Osteocyte (in vitro differentiated cells): ENCODE data around the gene ADGRB2. TPM values are rescaled to one million over a fixed set of nuclear protein-coding genes. Genes with fewer than 3 reads are reported as not detected.

ENCODE experiments used
- DNase-seq: peaks from one replicate; pipeline ENCODE4 v3.0.0; 2021; ENCODE audit warnings: mixed read lengths; ENCODE audit not compliant: unreplicated experiment; ENCODE audit errors: extremely low spot score
- H3K27ac Mint-ChIP-seq: one replicate; pipeline ENCODE4 v1.8.0; 2021; ENCODE audit warnings: mild to moderate bottlenecking, mixed read lengths; ENCODE audit not compliant: unreplicated experiment
- H3K27me3 Mint-ChIP-seq: one replicate; pipeline ENCODE4 v1.8.0; 2021; ENCODE audit warnings: mixed read lengths; ENCODE audit not compliant: unreplicated experiment
- H3K36me3 Mint-ChIP-seq: one replicate; pipeline ENCODE4 v1.8.0; 2021; ENCODE audit warnings: mixed read lengths; ENCODE audit not compliant: unreplicated experiment
- H3K4me1 Mint-ChIP-seq: one replicate; pipeline ENCODE4 v1.8.0; 2021; ENCODE audit warnings: mixed read lengths; ENCODE audit not compliant: unreplicated experiment
- H3K4me3 Mint-ChIP-seq: one replicate; pipeline ENCODE4 v1.8.0; 2021; ENCODE audit warnings: mild to moderate bottlenecking, moderate library complexity, mixed read lengths; ENCODE audit not compliant: unreplicated experiment
- H3K9me3 Mint-ChIP-seq: one replicate; pipeline ENCODE4 v1.8.0; 2021; ENCODE audit warnings: mixed read lengths; ENCODE audit not compliant: unreplicated experiment
- total RNA-seq: library from RNA; stranded (reverse); gene quantifications from 2 replicates; pipeline ENCODE4 v1.2.1, GENCODE V29; 2021
- TF ChIP-seq, protein P1 (sequence below): fragments of 200-600 bp; sonication (generic); IDR thresholded peaks from 2 replicates; pipeline ENCODE4 v1.5.0; 2021; ENCODE audit warnings: antibody characterized with exemption, mild to moderate bottlenecking, moderate library complexity

The ADGRB2 gene
- total RNA-seq, 1 donor from 2014 or later: 8.2 TPM

DNA sequence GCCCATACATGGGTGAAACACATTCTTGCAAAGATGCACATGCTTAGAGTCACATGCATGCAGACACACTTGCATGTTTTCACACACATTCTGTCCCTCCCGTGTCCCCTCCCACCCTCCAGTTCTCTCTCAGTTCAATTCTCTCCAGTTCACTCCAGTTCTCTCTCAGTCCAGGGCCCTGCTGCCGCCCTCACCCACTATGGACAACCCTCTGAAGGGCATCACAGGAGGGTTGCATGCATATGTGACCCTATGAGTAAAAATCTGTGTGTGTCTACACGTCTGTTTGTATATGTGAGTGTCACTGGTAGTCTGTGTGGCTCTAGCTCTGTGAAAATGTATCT lies 21.8 kb upstream of the ADGRB2 start:
- H3K4me3 Mint-ChIP-seq: no peak overlapping the region
- no peaks in the 10 kb centered on the region for H3K9me3 Mint-ChIP-seq
- no peaks in the 10 kb centered on the region for H3K27me3 Mint-ChIP-seq
- no peak overlapping the region for H3K27ac Mint-ChIP-seq
- TF ChIP-seq, protein P1, sequence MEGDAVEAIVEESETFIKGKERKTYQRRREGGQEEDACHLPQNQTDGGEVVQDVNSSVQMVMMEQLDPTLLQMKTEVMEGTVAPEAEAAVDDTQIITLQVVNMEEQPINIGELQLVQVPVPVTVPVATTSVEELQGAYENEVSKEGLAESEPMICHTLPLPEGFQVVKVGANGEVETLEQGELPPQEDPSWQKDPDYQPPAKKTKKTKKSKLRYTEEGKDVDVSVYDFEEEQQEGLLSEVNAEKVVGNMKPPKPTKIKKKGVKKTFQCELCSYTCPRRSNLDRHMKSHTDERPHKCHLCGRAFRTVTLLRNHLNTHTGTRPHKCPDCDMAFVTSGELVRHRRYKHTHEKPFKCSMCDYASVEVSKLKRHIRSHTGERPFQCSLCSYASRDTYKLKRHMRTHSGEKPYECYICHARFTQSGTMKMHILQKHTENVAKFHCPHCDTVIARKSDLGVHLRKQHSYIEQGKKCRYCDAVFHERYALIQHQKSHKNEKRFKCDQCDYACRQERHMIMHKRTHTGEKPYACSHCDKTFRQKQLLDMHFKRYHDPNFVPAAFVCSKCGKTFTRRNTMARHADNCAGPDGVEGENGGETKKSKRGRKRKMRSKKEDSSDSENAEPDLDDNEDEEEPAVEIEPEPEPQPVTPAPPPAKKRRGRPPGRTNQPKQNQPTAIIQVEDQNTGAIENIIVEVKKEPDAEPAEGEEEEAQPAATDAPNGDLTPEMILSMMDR: no peak
- no peaks in the 10 kb centered on the region for H3K36me3 Mint-ChIP-seq
- no peak for DNase-seq
- H3K4me1 Mint-ChIP-seq: peaks cover 15% of the 10 kb centered on the region

GRCh38 chr1:31785020-31785946 lies 21.1 kb upstream of the ADGRB2 start:
- no peaks in the 10 kb centered on the region for H3K9me3 Mint-ChIP-seq
- H3K4me1 Mint-ChIP-seq: peaks cover 15% of the 10 kb centered on the region
- H3K27me3 Mint-ChIP-seq: no peaks in the 10 kb centered on the region
- no peak overlapping the region for H3K27ac Mint-ChIP-seq
- no peak overlapping the region for H3K4me3 Mint-ChIP-seq
- TF ChIP-seq, protein P1: no peak
- H3K36me3 Mint-ChIP-seq: no peaks in the 10 kb centered on the region
- DNase-seq: no peak

- Mint-ChIP-seq H3K4me3 (no peak overlapping the region), H3K4me1 (peaks cover 15% of the 10 kb centered on the region), H3K27me3 (no peaks in the 10 kb centered on the region), H3K36me3 (no peaks in the 10 kb centered on the region), H3K27ac (no peak overlapping the region), H3K9me3 (no peaks in the 10 kb centered on the region)
- TF ChIP-seq, protein P1: no peak
- no peak for DNase-seq
Measured at GRCh38 chr1:31784356-31785019, 20.3 kb upstream of the ADGRB2 start.

- H3K36me3 Mint-ChIP-seq: no peaks in the 10 kb centered on the region
- H3K27me3 Mint-ChIP-seq: no peaks in the 10 kb centered on the region
- H3K9me3 Mint-ChIP-seq: no peaks in the 10 kb centered on the region
- DNase-seq: no peak
- peaks cover 15% of the 10 kb centered on the region for H3K4me1 Mint-ChIP-seq
- TF ChIP-seq, protein P1: no peak
- H3K4me3 Mint-ChIP-seq: no peak overlapping the region
- no peak overlapping the region for H3K27ac Mint-ChIP-seq
Measured at GRCh38 chr1:31783846-31784245, 19.7 kb upstream of the ADGRB2 start.
